Activated CD4-positive, alpha-beta memory T cell treated with anti-CD3 and anti-CD28 coated beads, Interleukin-2, amount 10 ng/mL, durations not matched to agents 7 days and 5 days (primary cell): ENCODE data around the gene UBAC2. TPM values are rescaled to one million over a fixed set of nuclear protein-coding genes. Genes with fewer than 3 reads are reported as not detected.
A peak's percentile ranks its signal among the peaks of the same experiment; 100 is the strongest.

Source experiments
- CTCF ChIA-PET: fragments of 350-600 bp; sonication (Branson Sonifier 250); formaldehyde crosslinking; loops from one replicate; lab custom pipeline; 2021; ENCODE audit warnings: antibody characterized with exemption, inconsistent platforms; lab: Charles Lee
- POLR2A ChIA-PET: fragments of 350-600 bp; sonication (Branson Sonifier 250); formaldehyde crosslinking; loops from one replicate; lab custom pipeline; 2021; ENCODE audit warnings: antibody characterized with exemption; lab: Charles Lee
- DNase-seq: peaks from one replicate; pipeline ENCODE4 v3.0.0-alpha.2; 2020
- H3K27ac Mint-ChIP-seq: one replicate; pipeline ENCODE4 v1.8.0; 2021; ENCODE audit warnings: mild to moderate bottlenecking, mixed read lengths
- H3K27me3 Mint-ChIP-seq: one replicate; pipeline ENCODE4 v1.8.0; 2021; ENCODE audit warnings: mixed read lengths
- H3K36me3 Mint-ChIP-seq: one replicate; pipeline ENCODE4 v1.8.0; 2021; ENCODE audit warnings: low read depth, mixed read lengths
- H3K4me1 Mint-ChIP-seq: one replicate; pipeline ENCODE4 v1.8.0; 2021; ENCODE audit warnings: mixed read lengths
- H3K4me3 Mint-ChIP-seq: one replicate; pipeline ENCODE4 v1.8.0; 2021; ENCODE audit warnings: mild to moderate bottlenecking, mixed read lengths
- H3K9me3 Mint-ChIP-seq: one replicate; pipeline ENCODE4 v1.8.0; 2021; ENCODE audit warnings: mixed read lengths
- total RNA-seq, 2 experiments: library from RNA; stranded (reverse); gene quantifications; one replicate each; pipeline ENCODE4 v1.2.3, GENCODE V29; 2021

Gene UBAC2
- total RNA-seq, 2 experiments from 2014 or later, result 53.8 to 55.2 TPM

GRCh38 chr13:99320693-99321481, 120.2 kb downstream of the UBAC2 start:
- H3K9me3 Mint-ChIP-seq, result no peaks in the 10 kb centered on the region
- no peak overlapping the region for H3K4me3 Mint-ChIP-seq
- H3K27ac Mint-ChIP-seq, result no peak overlapping the region
- ChIA-PET POLR2A (interaction anchor here (1.3 to 5.4 kb wide), 10 partner anchors 10 to 61 kb away, joined by 3 to 125 read pairs (median 10); partner anchors contain the start of gene GPR183), CTCF (interaction anchor here (0.6 to 2.8 kb wide), 3 partner anchors 14 to 144 kb away, joined by 3 to 13 read pairs (median 4); partner anchors contain the start of gene GPR183)
- no peaks in the 10 kb centered on the region for H3K27me3 Mint-ChIP-seq
- peaks cover 46% of the 10 kb centered on the region for H3K36me3 Mint-ChIP-seq
- DNase-seq, result no peak
- H3K4me1 Mint-ChIP-seq, result peaks cover 75% of the 10 kb centered on the region

GRCh38 chr13:99321709-99322108, 121.1 kb downstream of the UBAC2 start:
- Mint-ChIP-seq H3K4me1 (peaks cover 74% of the 10 kb centered on the region), H3K36me3 (peaks cover 45% of the 10 kb centered on the region), H3K27ac (peak overlapping the region; percentile 97), H3K9me3 (no peaks in the 10 kb centered on the region), H3K27me3 (no peaks in the 10 kb centered on the region), H3K4me3 (no peak overlapping the region)
- POLR2A ChIA-PET, result interaction anchor here (0.8 to 5.4 kb wide), 24 partner anchors 9 to 180 kb away, joined by 3 to 125 read pairs (median 6); partner anchors contain the start of genes GPR18, GPR183, TM9SF2 and UBAC2
- CTCF ChIA-PET, result interaction anchor here (0.6 to 2.8 kb wide), 6 partner anchors 9 to 145 kb away, joined by 3 to 13 read pairs (median 4); no protein-coding TSS in a partner anchor
- no peak for DNase-seq

GRCh38 chr13:99322297-99323103, 121.8 kb downstream of the UBAC2 start:
- H3K27me3 Mint-ChIP-seq, result no peaks in the 10 kb centered on the region
- H3K27ac Mint-ChIP-seq, result peak overlapping the region; percentile 97
- peak overlapping the region; percentile 40 for H3K4me3 Mint-ChIP-seq
- H3K36me3 Mint-ChIP-seq, result peaks cover 45% of the 10 kb centered on the region
- ChIA-PET CTCF (interaction anchor here (1.0 to 2.8 kb wide), 7 partner anchors 10 to 113 kb away, joined by 3 to 13 read pairs (median 4); no protein-coding TSS in a partner anchor), POLR2A (interaction anchor here (0.8 to 5.4 kb wide), 27 partner anchors 8 to 179 kb away, joined by 3 to 125 read pairs (median 6); partner anchors contain the start of genes GPR18, GPR183, TM9SF2 and UBAC2)
- no peaks in the 10 kb centered on the region for H3K9me3 Mint-ChIP-seq
- DNase-seq, result peak; percentile 44
- H3K4me1 Mint-ChIP-seq, result peaks cover 74% of the 10 kb centered on the region

GRCh38 chr13:99323488-99323887, 122.8 kb downstream of the UBAC2 start:
- H3K36me3 Mint-ChIP-seq, result peaks cover 45% of the 10 kb centered on the region
- POLR2A ChIA-PET, result interaction anchor here (1.0 to 5.4 kb wide), 11 partner anchors 8 to 63 kb away, joined by 3 to 125 read pairs (median 7); partner anchors contain the start of gene GPR183

GRCh38 chr13:99326012-99326411, 125.4 kb downstream of the UBAC2 start:
- Mint-ChIP-seq H3K4me1 (peaks cover 63% of the 10 kb centered on the region), H3K36me3 (peaks cover 55% of the 10 kb centered on the region), H3K27me3 (no peaks in the 10 kb centered on the region), H3K27ac (peak overlapping the region; percentile 76), H3K4me3 (no peak overlapping the region), H3K9me3 (peaks cover 4% of the 10 kb centered on the region)
- no peak for DNase-seq
- CTCF ChIA-PET, result interaction anchor here (0.9 to 2.6 kb wide), 5 partner anchors 11 to 110 kb away, joined by 4 to 18 read pairs (median 13); partner anchors contain the start of gene GPR183
- POLR2A ChIA-PET, result interaction anchor here (0.9 to 5.4 kb wide), 14 partner anchors 11 to 108 kb away, joined by 3 to 125 read pairs (median 6); partner anchors contain the start of gene GPR183

More at GRCh38 chr13:99323488-99323887, 122.8 kb downstream of the UBAC2 start:
- DNase-seq, result no peak
- peak overlapping the region; percentile 97 for H3K27ac Mint-ChIP-seq
- H3K4me1 Mint-ChIP-seq, result peaks cover 72% of the 10 kb centered on the region
- no peak overlapping the region for H3K4me3 Mint-ChIP-seq
- CTCF ChIA-PET, result interaction anchor here (1.3 to 2.8 kb wide), 9 partner anchors 9 to 112 kb away, joined by 3 to 18 read pairs (median 11); partner anchors contain the start of gene GPR183
- no peaks in the 10 kb centered on the region for H3K27me3 Mint-ChIP-seq
- no peaks in the 10 kb centered on the region for H3K9me3 Mint-ChIP-seq

GRCh38 chr13:99327126-99327525, 126.5 kb downstream of the UBAC2 start:
- peaks cover 4% of the 10 kb centered on the region for H3K9me3 Mint-ChIP-seq
- H3K4me1 Mint-ChIP-seq, result peaks cover 59% of the 10 kb centered on the region
- POLR2A ChIA-PET, result interaction anchor here (1.0 to 1.9 kb wide), 3 partner anchors 13 to 35 kb away, joined by 3 to 4 read pairs (median 3); no protein-coding TSS in a partner anchor
- H3K4me3 Mint-ChIP-seq, result no peak overlapping the region
- DNase-seq, result no peak
- CTCF ChIA-PET, result interaction anchor here (1.0 to 2.7 kb wide), 2 partner anchors 11 to 110 kb away, joined by 3 to 8 read pairs; no protein-coding TSS in a partner anchor
- H3K27ac Mint-ChIP-seq, result no peak overlapping the region
- H3K36me3 Mint-ChIP-seq, result peaks cover 64% of the 10 kb centered on the region
- H3K27me3 Mint-ChIP-seq, result no peaks in the 10 kb centered on the region

GRCh38 chr13:99327761-99328160, 127.1 kb downstream of the UBAC2 start:
- Mint-ChIP-seq H3K4me1 (peaks cover 59% of the 10 kb centered on the region), H3K27ac (no peak overlapping the region), H3K4me3 (no peak overlapping the region), H3K9me3 (peaks cover 4% of the 10 kb centered on the region), H3K27me3 (no peaks in the 10 kb centered on the region), H3K36me3 (peaks cover 70% of the 10 kb centered on the region)
- CTCF ChIA-PET, result interaction anchor here (1.0 to 2.7 kb wide), 2 partner anchors 10 to 109 kb away, joined by 3 to 8 read pairs; no protein-coding TSS in a partner anchor
- POLR2A ChIA-PET, result interaction anchor here (1.0 to 1.9 kb wide), 3 partner anchors 19 to 34 kb away, joined by 3 to 4 read pairs (median 3); no protein-coding TSS in a partner anchor
- DNase-seq, result no peak

GRCh38 chr13:99329477-99329876, 128.8 kb downstream of the UBAC2 start:
- POLR2A ChIA-PET, result interaction anchor here (0.7 to 2.1 kb wide), 8 partner anchors 9 to 52 kb away, joined by 3 to 6 read pairs (median 4); no protein-coding TSS in a partner anchor
- Mint-ChIP-seq H3K27ac (no peak overlapping the region), H3K4me1 (peaks cover 44% of the 10 kb centered on the region), H3K9me3 (peaks cover 4% of the 10 kb centered on the region), H3K4me3 (no peak overlapping the region), H3K36me3 (peaks cover 67% of the 10 kb centered on the region), H3K27me3 (no peaks in the 10 kb centered on the region)
- no peak for DNase-seq
- CTCF ChIA-PET, result interaction anchor here (0.9 to 2.7 kb wide), 3 partner anchors 64 to 152 kb away, joined by 4 to 8 read pairs (median 4); no protein-coding TSS in a partner anchor

- H3K4me1 Mint-ChIP-seq, result peaks cover 29% of the 10 kb centered on the region
- no peak for DNase-seq
- no peaks in the 10 kb centered on the region for H3K27me3 Mint-ChIP-seq
- POLR2A ChIA-PET, result interaction anchor here (1.0 to 2.0 kb wide), 2 partner anchors 8 to 50 kb away, joined by 4 to 5 read pairs; no protein-coding TSS in a partner anchor
- CTCF ChIA-PET, result no interaction called here
- peaks cover 60% of the 10 kb centered on the region for H3K36me3 Mint-ChIP-seq
- no peak overlapping the region for H3K27ac Mint-ChIP-seq
- H3K9me3 Mint-ChIP-seq, result peaks cover 4% of the 10 kb centered on the region
- no peak overlapping the region for H3K4me3 Mint-ChIP-seq
Measured at GRCh38 chr13:99330942-99331341, 130.3 kb downstream of the UBAC2 start.

- Mint-ChIP-seq H3K36me3 (peaks cover 52% of the 10 kb centered on the region), H3K27ac (no peak overlapping the region), H3K9me3 (peaks cover 4% of the 10 kb centered on the region), H3K4me3 (no peak overlapping the region), H3K4me1 (peaks cover 24% of the 10 kb centered on the region), H3K27me3 (no peaks in the 10 kb centered on the region)
- CTCF ChIA-PET, result no interaction called here
- POLR2A ChIA-PET, result no interaction called here
- no peak for DNase-seq
Measured at GRCh38 chr13:99331881-99332293, 131.2 kb downstream of the UBAC2 start.

GRCh38 chr13:99332456-99332855, 131.8 kb downstream of the UBAC2 start:
- ChIA-PET CTCF (no interaction called here), POLR2A (no interaction called here)
- Mint-ChIP-seq H3K27me3 (no peaks in the 10 kb centered on the region), H3K36me3 (peaks cover 47% of the 10 kb centered on the region), H3K9me3 (peaks cover 4% of the 10 kb centered on the region), H3K4me1 (peaks cover 20% of the 10 kb centered on the region), H3K27ac (no peak overlapping the region), H3K4me3 (no peak overlapping the region)
- no peak for DNase-seq
